Measurements from ENCODE around the gene MVP. TPM values are rescaled to one million over a fixed set of nuclear protein-coding genes. Genes with fewer than 3 reads are reported as not detected.
"Not testable (repeated sequence)": the region's sequence is repeated elsewhere in the genome, so short reads cannot be mapped to it uniquely, and the experiment has no call there.

The MVP gene
- total and polyA plus RNA-seq, 2 donors (not counting 1 experiment from before 2014, with no cell fraction given): 109 to 121 TPM

DNA sequence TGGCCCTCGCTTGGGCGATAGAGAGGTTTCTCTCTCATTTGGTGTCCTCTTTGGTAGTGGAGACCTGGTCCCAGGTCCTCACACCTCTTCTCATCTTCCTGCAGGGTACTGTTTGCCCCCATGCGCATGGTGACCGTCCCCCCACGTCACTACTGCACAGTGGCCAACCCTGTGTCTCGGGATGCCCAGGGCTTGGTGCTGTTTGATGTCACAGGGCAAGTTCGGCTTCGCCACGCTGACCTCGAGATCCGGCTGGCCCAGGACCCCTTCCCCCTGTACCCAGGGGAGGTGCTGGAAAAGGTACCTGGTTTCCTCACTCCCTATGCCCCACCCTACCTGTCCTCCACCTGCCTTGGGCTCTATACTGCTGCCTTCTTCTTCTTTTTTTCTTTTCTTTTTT, 10.5 kb downstream of the MVP start:
- WGBS (ENCODE audit: insufficient coverage): 98% methylated on average over 10 of the region's 11 CpGs
- Mint-ChIP-seq H3K27me3 (no peaks in the 10 kb centered on the region), H3K9me3 (ENCODE audit: insufficient read depth) (no peaks in the 10 kb centered on the region), H3K27ac (no peak overlapping the region), H3K4me1 (peaks cover 4% of the 10 kb centered on the region), H3K4me3 (no peak overlapping the region)
- H2AFZ ChIP-seq (ENCODE audit: insufficient read depth, low read depth, low read length, poor library complexity, severe bottlenecking): no peak overlapping the region
- ChIA-PET CTCF (no interaction called here), POLR2A (no interaction called here)
- H3K36me3 ChIP-seq (replicated peaks in 1 of 2; ENCODE audit: control extremely low read depth in 1 of 2, control insufficient read depth in 1 of 2, extremely low read depth in 1 of 2, insufficient read depth in 2 of 2, low read length in 1 of 2): peaks cover 3 to 46% of the 10 kb centered on the region in 2 experiments
- intact Hi-C loops (cut with micrococcal nuclease): no loop called here
- no peaks in the 10 kb centered on the region for H3K27me3 ChIP-seq (replicated peaks in 1 of 4; ENCODE audit: control extremely low read depth in 1 of 4, control insufficient read depth in 3 of 4, insufficient read depth in 4 of 4, low read length in 3 of 4)
- H3K4me3 ChIP-seq (ENCODE audit: control extremely low read depth in 1 of 5, extremely low read depth in 1 of 5, insufficient read depth in 1 of 5, low read depth in 2 of 5, low read length in 4 of 5): no peak overlapping the region
- H3K4me1 ChIP-seq (ENCODE audit: control insufficient read depth in 2 of 2, insufficient read depth in 2 of 2, low read length in 2 of 2): no peaks in the 10 kb centered on the region
- no peak for TF ChIP-seq EZH2 (IDR thresholded peaks at IDR 0.05; ENCODE audit: borderline replicate concordance, insufficient read depth, low read depth, low read length, poor library complexity, severe bottlenecking)
- TF ChIP-seq, protein P1, sequence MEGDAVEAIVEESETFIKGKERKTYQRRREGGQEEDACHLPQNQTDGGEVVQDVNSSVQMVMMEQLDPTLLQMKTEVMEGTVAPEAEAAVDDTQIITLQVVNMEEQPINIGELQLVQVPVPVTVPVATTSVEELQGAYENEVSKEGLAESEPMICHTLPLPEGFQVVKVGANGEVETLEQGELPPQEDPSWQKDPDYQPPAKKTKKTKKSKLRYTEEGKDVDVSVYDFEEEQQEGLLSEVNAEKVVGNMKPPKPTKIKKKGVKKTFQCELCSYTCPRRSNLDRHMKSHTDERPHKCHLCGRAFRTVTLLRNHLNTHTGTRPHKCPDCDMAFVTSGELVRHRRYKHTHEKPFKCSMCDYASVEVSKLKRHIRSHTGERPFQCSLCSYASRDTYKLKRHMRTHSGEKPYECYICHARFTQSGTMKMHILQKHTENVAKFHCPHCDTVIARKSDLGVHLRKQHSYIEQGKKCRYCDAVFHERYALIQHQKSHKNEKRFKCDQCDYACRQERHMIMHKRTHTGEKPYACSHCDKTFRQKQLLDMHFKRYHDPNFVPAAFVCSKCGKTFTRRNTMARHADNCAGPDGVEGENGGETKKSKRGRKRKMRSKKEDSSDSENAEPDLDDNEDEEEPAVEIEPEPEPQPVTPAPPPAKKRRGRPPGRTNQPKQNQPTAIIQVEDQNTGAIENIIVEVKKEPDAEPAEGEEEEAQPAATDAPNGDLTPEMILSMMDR (IDR thresholded peaks at IDR 0.05): no peak
- H3K27ac ChIP-seq (ENCODE audit: low read length in 2 of 2): no peak overlapping the region
- H3K9me3 ChIP-seq (ENCODE audit: control extremely low read depth in 1 of 3, control insufficient read depth in 2 of 3, insufficient read depth in 1 of 3, low read length in 2 of 3): no peaks in the 10 kb centered on the region
- H3K9ac ChIP-seq (ENCODE audit: low read length): no peak overlapping the region
- peaks cover 51% of the 10 kb centered on the region for H3K79me2 ChIP-seq (ENCODE audit: control insufficient read depth, insufficient read depth, low read length)
- DNase-seq (no peak), ATAC-seq (ENCODE audit: low read depth) (no peak)
- no peak overlapping the region for H3K4me2 ChIP-seq (replicated peaks; ENCODE audit: low read depth, low read length, poor library complexity, severe bottlenecking)
- peaks cover 57% of the 10 kb centered on the region for H4K20me1 ChIP-seq (ENCODE audit: control insufficient read depth, insufficient read depth, low read length, poor library complexity, severe bottlenecking)

DNA sequence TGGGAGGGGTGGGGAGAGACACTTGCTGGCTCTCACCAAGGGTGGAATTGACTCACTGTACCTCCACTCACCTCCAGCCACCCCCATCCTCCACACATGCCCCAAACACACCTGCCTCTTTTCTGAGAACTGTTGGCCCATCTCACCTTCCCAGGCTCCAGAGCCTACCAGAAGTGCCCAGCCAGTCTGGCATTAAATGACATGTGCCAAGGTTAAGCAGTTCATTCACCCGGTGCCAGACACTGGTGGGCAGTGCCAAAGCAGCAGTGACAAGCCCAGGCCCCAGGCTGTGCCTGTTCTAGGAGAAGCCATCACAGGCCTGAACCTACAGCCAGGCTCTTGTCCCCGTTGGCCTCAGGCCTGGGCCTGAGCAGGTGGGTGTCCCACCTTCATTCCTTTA, 11.2 kb downstream of the MVP start:
- Histone ChIP-seq H2AFZ (ENCODE audit: insufficient read depth, low read depth, low read length, poor library complexity, severe bottlenecking) (no peak overlapping the region), H3K36me3 (replicated peaks in 1 of 2; ENCODE audit: control extremely low read depth in 1 of 2, control insufficient read depth in 1 of 2, extremely low read depth in 1 of 2, insufficient read depth in 2 of 2, low read length in 1 of 2) (peaks cover 3 to 49% of the 10 kb centered on the region in 2 experiments), H3K4me3 (ENCODE audit: control extremely low read depth in 1 of 5, extremely low read depth in 1 of 5, insufficient read depth in 1 of 5, low read depth in 2 of 5, low read length in 4 of 5) (no peak overlapping the region), H3K27ac (ENCODE audit: low read length in 2 of 2) (no peak overlapping the region), H3K4me2 (replicated peaks; ENCODE audit: low read depth, low read length, poor library complexity, severe bottlenecking) (no peak overlapping the region), H3K9ac (ENCODE audit: low read length) (no peak overlapping the region), H3K79me2 (ENCODE audit: control insufficient read depth, insufficient read depth, low read length) (peaks cover 44% of the 10 kb centered on the region), H3K9me3 (ENCODE audit: control extremely low read depth in 1 of 3, control insufficient read depth in 2 of 3, insufficient read depth in 1 of 3, low read length in 2 of 3) (no peaks in the 10 kb centered on the region), H3K27me3 (replicated peaks in 1 of 4; ENCODE audit: control extremely low read depth in 1 of 4, control insufficient read depth in 3 of 4, insufficient read depth in 4 of 4, low read length in 3 of 4) (no peaks in the 10 kb centered on the region), H4K20me1 (ENCODE audit: control insufficient read depth, insufficient read depth, low read length, poor library complexity, severe bottlenecking) (peaks cover 51% of the 10 kb centered on the region), H3K4me1 (ENCODE audit: control insufficient read depth in 2 of 2, insufficient read depth in 2 of 2, low read length in 2 of 2) (no peaks in the 10 kb centered on the region)
- POLR2A ChIA-PET: no interaction called here
- TF ChIP-seq EZH2 (IDR thresholded peaks at IDR 0.05; ENCODE audit: borderline replicate concordance, insufficient read depth, low read depth, low read length, poor library complexity, severe bottlenecking): no peak
- TF ChIP-seq, protein P1 (IDR thresholded peaks at IDR 0.05): no peak
- DNase-seq (no peak), ATAC-seq (ENCODE audit: low read depth) (no peak)
- no peaks in the 10 kb centered on the region for H3K27me3 Mint-ChIP-seq
- WGBS (ENCODE audit: insufficient coverage): 100% methylated on average over 1 of the region's 2 CpGs
- CTCF ChIA-PET: no interaction called here
- H3K27ac Mint-ChIP-seq: no peak overlapping the region
- H3K4me3 Mint-ChIP-seq: no peak overlapping the region
- intact Hi-C loops (cut with micrococcal nuclease): no loop called here
- H3K4me1 Mint-ChIP-seq: peaks cover 4% of the 10 kb centered on the region
- no peaks in the 10 kb centered on the region for H3K9me3 Mint-ChIP-seq (ENCODE audit: insufficient read depth)

DNA sequence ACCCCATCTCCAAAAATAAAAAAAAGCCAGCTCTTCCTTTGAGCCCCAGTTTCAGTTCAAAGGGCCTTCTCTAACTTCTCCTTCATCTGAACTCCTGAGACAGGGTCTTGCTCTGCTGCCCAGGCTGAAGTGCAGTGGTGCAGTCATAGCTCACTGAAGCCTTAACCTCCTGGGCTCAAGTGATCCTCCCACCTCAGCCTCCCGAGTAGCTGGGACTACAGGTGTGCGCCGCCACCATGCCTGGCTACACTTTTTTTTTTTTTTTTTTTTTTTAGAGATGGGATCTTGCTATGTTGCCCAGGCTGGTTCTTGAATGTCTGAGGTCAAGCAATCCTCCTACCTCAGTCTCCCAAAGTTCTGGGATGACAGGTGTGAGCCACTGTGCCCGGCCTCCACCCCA, 13.0 kb downstream of the MVP start:
- H2AFZ ChIP-seq (ENCODE audit: insufficient read depth, low read depth, low read length, poor library complexity, severe bottlenecking); H3K4me3 Mint-ChIP-seq; H3K4me1 Mint-ChIP-seq; H3K9me3 ChIP-seq (ENCODE audit: control extremely low read depth in 1 of 3, control insufficient read depth in 2 of 3, insufficient read depth in 1 of 3, low read length in 2 of 3); H3K4me2 ChIP-seq (replicated peaks; ENCODE audit: low read depth, low read length, poor library complexity, severe bottlenecking); H3K27me3 Mint-ChIP-seq; DNase-seq; H3K27ac Mint-ChIP-seq; H3K9ac ChIP-seq (ENCODE audit: low read length); ATAC-seq (ENCODE audit: low read depth); H3K9me3 Mint-ChIP-seq (ENCODE audit: insufficient read depth); H3K27ac ChIP-seq (ENCODE audit: low read length in 2 of 2); H3K27me3 ChIP-seq (replicated peaks in 1 of 4; ENCODE audit: control extremely low read depth in 1 of 4, control insufficient read depth in 3 of 4, insufficient read depth in 4 of 4, low read length in 3 of 4); H3K4me1 ChIP-seq (ENCODE audit: control insufficient read depth in 2 of 2, insufficient read depth in 2 of 2, low read length in 2 of 2); H3K4me3 ChIP-seq (ENCODE audit: control extremely low read depth in 1 of 5, extremely low read depth in 1 of 5, insufficient read depth in 1 of 5, low read depth in 2 of 5, low read length in 4 of 5); intact Hi-C loops (cut with micrococcal nuclease): not testable (repeated sequence)
- ChIA-PET POLR2A (interaction anchor here (0.7 kb wide), 1 partner anchor 26 kb away, joined by 5 read pairs; no protein-coding TSS in a partner anchor), CTCF (interaction anchor here (0.7 to 0.9 kb wide), 3 partner anchors 26 to 526 kb away, joined by 3 to 6 read pairs (median 3); no protein-coding TSS in a partner anchor)
- H4K20me1 ChIP-seq (ENCODE audit: control insufficient read depth, insufficient read depth, low read length, poor library complexity, severe bottlenecking): peaks cover 35% of the 10 kb centered on the region
- H3K36me3 ChIP-seq (replicated peaks in 1 of 2; ENCODE audit: control extremely low read depth in 1 of 2, control insufficient read depth in 1 of 2, extremely low read depth in 1 of 2, insufficient read depth in 2 of 2, low read length in 1 of 2): peaks cover 4 to 57% of the 10 kb centered on the region in 2 experiments
- no CpG with 5 or more reads among the region's 4 CpGs for WGBS (ENCODE audit: insufficient coverage)
- peaks cover 27% of the 10 kb centered on the region for H3K79me2 ChIP-seq (ENCODE audit: control insufficient read depth, insufficient read depth, low read length)

Measured in B cell (primary cell).